IMR-90 (cell line): ENCODE data around the gene PYGM. TPM values are rescaled to one million over a fixed set of nuclear protein-coding genes. Genes with fewer than 3 reads are reported as not detected.

Experiments
- ATAC-seq: fragments of 200-7000 bp; cut with Tn5 transposase; 2 replicates; pipeline ENCODE4 v1.9.1; 2020; ENCODE audit warnings: low read depth, mild to moderate bottlenecking, moderate library complexity
- BruUV-seq: library from RNA; stranded (reverse); fragments of 400-500 nt; replicated peaks from 2 replicates; lab custom pipeline; 2021; lab: Mats Ljungman, UMichigan
- CTCF ChIA-PET: fragments of 300-600 bp; formaldehyde crosslinking; extraction: SDS; loops from one replicate; lab custom pipeline; 2021; ENCODE audit warnings: antibody characterized with exemption; lab: Yijun Ruan, JAX
- POLR2A ChIA-PET: fragments of 300-600 bp; sonication (Branson Sonifier 250); formaldehyde crosslinking; loops from one replicate; lab custom pipeline; 2022; ENCODE audit warnings: antibody characterized with exemption; ENCODE audit not compliant: unreplicated experiment; lab: Charles Lee
- DNase-seq: peaks from one replicate; pipeline ENCODE4 v3.0.0; 2013
- H2AFZ ChIP-seq: replicated peaks from 2 replicates; pipeline ENCODE3; 2013; ENCODE audit warnings: low read length, mild to moderate bottlenecking; ENCODE audit not compliant: poor library complexity
- H2AK5ac ChIP-seq: 2 replicates; pipeline ENCODE4 v1.6.1; 2013; ENCODE audit warnings: low read depth, low read length, inconsistent platforms
- H2AK9ac ChIP-seq: replicated peaks from 2 replicates; pipeline ENCODE3; 2013; ENCODE audit warnings: mild to moderate bottlenecking, low read depth, low read length, moderate library complexity; ENCODE audit not compliant: poor library complexity
- H2BK120ac ChIP-seq: 2 replicates; pipeline ENCODE4 v1.6.1; 2013; ENCODE audit warnings: low read depth, low read length, inconsistent platforms
- H2BK15ac ChIP-seq: 3 replicates; pipeline ENCODE4 v1.6.1; 2013; ENCODE audit warnings: low read depth, low read length, inconsistent platforms
- H2BK20ac ChIP-seq: 2 replicates; pipeline ENCODE4 v1.6.1; 2013; ENCODE audit warnings: low read depth, mild to moderate bottlenecking, inconsistent platforms, low read length, moderate library complexity
- H2BK5ac ChIP-seq: 2 replicates; pipeline ENCODE4 v1.6.1; 2013; ENCODE audit warnings: mild to moderate bottlenecking, low read depth, low read length, inconsistent platforms; ENCODE audit not compliant: poor library complexity, severe bottlenecking
- H3K14ac ChIP-seq: replicated peaks from 2 replicates; pipeline ENCODE4 v1.6.1; 2013; ENCODE audit warnings: low read depth, low read length, inconsistent platforms
- H3K18ac ChIP-seq: 2 replicates; pipeline ENCODE4 v1.6.1; 2013; ENCODE audit warnings: low read depth, low read length, control low read depth
- H3K23ac ChIP-seq: 2 replicates; pipeline ENCODE4 v1.6.1; 2013; ENCODE audit warnings: low read depth, low read length, inconsistent platforms
- H3K27ac ChIP-seq: 2 replicates; pipeline ENCODE4 v1.5.1; 2013; ENCODE audit warnings: mild to moderate bottlenecking, control low read depth, low read length; ENCODE audit not compliant: insufficient read depth
- H3K27me3 ChIP-seq: 2 replicates; pipeline ENCODE4 v1.6.1; 2013; ENCODE audit warnings: low read length; ENCODE audit not compliant: control insufficient read depth, insufficient read depth
- H3K36me3 ChIP-seq: 2 replicates; pipeline ENCODE4 v1.6.1; 2013; ENCODE audit warnings: low read length, mixed read lengths; ENCODE audit not compliant: control insufficient read depth, insufficient read depth
- H3K4ac ChIP-seq: 2 replicates; pipeline ENCODE4 v1.6.1; 2013; ENCODE audit warnings: low read depth, low read length, inconsistent platforms
- H3K4me1 ChIP-seq: 2 replicates; pipeline ENCODE4 v1.6.1; 2013; ENCODE audit warnings: low read length, mixed read lengths; ENCODE audit not compliant: control insufficient read depth, insufficient read depth
- H3K4me2 ChIP-seq: 2 replicates; pipeline ENCODE4 v1.6.1; 2013; ENCODE audit warnings: low read depth, mild to moderate bottlenecking, control low read depth, low read length, moderate library complexity
- H3K4me3 ChIP-seq: 2 replicates; pipeline ENCODE4 v1.5.1; 2013; ENCODE audit warnings: low read depth, mild to moderate bottlenecking, control low read depth, low read length, moderate library complexity; ENCODE audit not compliant: insufficient read depth
- H3K56ac ChIP-seq: 2 replicates; pipeline ENCODE4 v1.6.1; 2013; ENCODE audit warnings: low read length, inconsistent platforms; ENCODE audit not compliant: insufficient read depth; ENCODE audit errors: extremely low read depth
- H3K79me1 ChIP-seq, 2 experiments: 2 replicates each; pipeline ENCODE4 v1.6.1; 2013; ENCODE audit warnings: low read length in 2 of 2, inconsistent platforms in 1 of 2, low read depth in 1 of 2
- H3K9ac ChIP-seq: 2 replicates; pipeline ENCODE4 v1.6.1; 2013; ENCODE audit warnings: low read depth, low read length, control low read depth
- H3K9me1 ChIP-seq: 2 replicates; pipeline ENCODE4 v1.6.1; 2013; ENCODE audit warnings: low read length, inconsistent platforms; ENCODE audit not compliant: insufficient read depth
- H3K9me3 ChIP-seq: 2 replicates; pipeline ENCODE4 v1.6.1; 2013; ENCODE audit warnings: low read length; ENCODE audit not compliant: control insufficient read depth, insufficient read depth
- H4K20me1 ChIP-seq: 2 replicates; pipeline ENCODE4 v1.6.1; 2013; ENCODE audit warnings: low read length, inconsistent platforms; ENCODE audit not compliant: insufficient read depth
- H4K5ac ChIP-seq: 2 replicates; pipeline ENCODE4 v1.6.1; 2013; ENCODE audit warnings: mild to moderate bottlenecking, low read depth, low read length, control low read depth
- H4K8ac ChIP-seq, 2 experiments: 2 replicates each; pipeline ENCODE4 v1.6.1; 2013; ENCODE audit warnings: low read depth in 2 of 2, low read length in 2 of 2, control low read depth in 1 of 2, inconsistent platforms in 1 of 2
- H4K91ac ChIP-seq: 2 replicates; pipeline ENCODE4 v1.6.1; 2013; ENCODE audit warnings: low read depth, low read length, inconsistent platforms; ENCODE audit not compliant: insufficient read depth
- CEBPB ChIP-seq: IDR thresholded peaks from 2 replicates; pipeline ENCODE4 v1.6.1; 2012; ENCODE audit warnings: low read depth, low read length, improper control_type of control experiment
- CHD1 ChIP-seq: IDR thresholded peaks from 2 replicates; pipeline ENCODE4 v1.6.1; 2012; ENCODE audit warnings: low read depth, low read length, improper control_type of control experiment
- FOS ChIP-seq: fragments of 150-350 bp; IDR thresholded peaks from 2 replicates; pipeline ENCODE4 v1.6.1; 2016; ENCODE audit warnings: low read depth, low read length
- MAZ ChIP-seq: IDR thresholded peaks from 2 replicates; pipeline ENCODE4 v1.6.1; 2012; ENCODE audit warnings: low read depth, mild to moderate bottlenecking, low read length, improper control_type of control experiment, moderate library complexity, borderline replicate concordance
- NFE2L2 ChIP-seq: fragments of 150-350 bp; IDR thresholded peaks from 2 replicates; pipeline ENCODE4 v1.6.1; 2016; ENCODE audit warnings: low read depth, mild to moderate bottlenecking, low read length
- POLR2A ChIP-seq: IDR thresholded peaks from 2 replicates; pipeline ENCODE4 v1.6.1; 2012; ENCODE audit warnings: mild to moderate bottlenecking, low read depth, low read length
- RAD21 ChIP-seq: IDR thresholded peaks from 2 replicates; pipeline ENCODE4 v1.6.1; 2012; ENCODE audit warnings: low read length, improper control_type of control experiment
- RFX5 ChIP-seq: IDR thresholded peaks from 2 replicates; pipeline ENCODE4 v1.8.0; 2012; ENCODE audit warnings: low read depth, mild to moderate bottlenecking, low read length, moderate library complexity
- SMC3 ChIP-seq: fragments of 150-350 bp; IDR thresholded peaks from 2 replicates; pipeline ENCODE4 v1.6.1; 2016; ENCODE audit warnings: low read depth, mild to moderate bottlenecking, antibody characterized with exemption, low read length, moderate library complexity
- USF2 ChIP-seq: fragments of 150-350 bp; IDR thresholded peaks from 2 replicates; pipeline ENCODE4 v1.6.1; 2017; ENCODE audit warnings: mild to moderate bottlenecking, antibody characterized with exemption, low read length, low read depth
- WGBS, 2 experiments: methylation state at CpG; one replicate each; pipeline versions ENCODE4 v1.1.5 to v1.1.7; 2013; ENCODE audit warnings: missing lambda C conversion rate in 2 of 2; ENCODE audit not compliant: insufficient read length in 1 of 2; ENCODE audit errors: extremely low coverage in 2 of 2; 5-methylcytosine and 5-hydroxymethylcytosine counted together
- dilution Hi-C: fragments of 300-500 bp; cut with HindIII; formaldehyde crosslinking; loops from one replicate; pipeline ENCODE4 v1.14.3; 2018; ENCODE audit warnings: low sequenced_read_pairs; ENCODE audit not compliant: unreplicated experiment
- in situ Hi-C: fragments of 300-500 bp; cut with MboI; formaldehyde crosslinking; loops from 3 replicates; pipeline ENCODE4 v1.14.3; 2019; ENCODE audit warnings: low sequenced_read_pairs, inconsistent platforms, mixed read lengths
- intact Hi-C: fragments of 100-400 bp; cut with micrococcal nuclease; formaldehyde crosslinking; loops from 2 replicates; pipeline ENCODE4 v1.10.0; 2022
- polyA plus RNA-seq, 3 experiments: library from polyadenylated mRNA; depleted of rRNA; stranded (reverse); fragments of >200 nt; gene quantifications; 2 replicates each; pipeline ENCODE4 v1.2.3, GENCODE V29; 2012; ENCODE audit warnings: low replicate concordance in 1 of 3
- total RNA-seq: library from RNA; depleted of rRNA; stranded (reverse); fragments of >200 nt; gene quantifications from 2 replicates; pipeline ENCODE4 v1.2.3, GENCODE V29; 2012
- TF ChIP-seq, protein P1 (sequence below): conservative IDR thresholded peaks from 2 replicates; pipeline ENCODE4 v1.5.1; 2012; ENCODE audit warnings: mild to moderate bottlenecking, low read depth, low read length, improper control_type of control experiment

Gene PYGM
- total and polyA plus RNA-seq, 2 of the 4 experiments (the other 2 are of a cell fraction) = 0.18 to 0.21 TPM

DNA sequence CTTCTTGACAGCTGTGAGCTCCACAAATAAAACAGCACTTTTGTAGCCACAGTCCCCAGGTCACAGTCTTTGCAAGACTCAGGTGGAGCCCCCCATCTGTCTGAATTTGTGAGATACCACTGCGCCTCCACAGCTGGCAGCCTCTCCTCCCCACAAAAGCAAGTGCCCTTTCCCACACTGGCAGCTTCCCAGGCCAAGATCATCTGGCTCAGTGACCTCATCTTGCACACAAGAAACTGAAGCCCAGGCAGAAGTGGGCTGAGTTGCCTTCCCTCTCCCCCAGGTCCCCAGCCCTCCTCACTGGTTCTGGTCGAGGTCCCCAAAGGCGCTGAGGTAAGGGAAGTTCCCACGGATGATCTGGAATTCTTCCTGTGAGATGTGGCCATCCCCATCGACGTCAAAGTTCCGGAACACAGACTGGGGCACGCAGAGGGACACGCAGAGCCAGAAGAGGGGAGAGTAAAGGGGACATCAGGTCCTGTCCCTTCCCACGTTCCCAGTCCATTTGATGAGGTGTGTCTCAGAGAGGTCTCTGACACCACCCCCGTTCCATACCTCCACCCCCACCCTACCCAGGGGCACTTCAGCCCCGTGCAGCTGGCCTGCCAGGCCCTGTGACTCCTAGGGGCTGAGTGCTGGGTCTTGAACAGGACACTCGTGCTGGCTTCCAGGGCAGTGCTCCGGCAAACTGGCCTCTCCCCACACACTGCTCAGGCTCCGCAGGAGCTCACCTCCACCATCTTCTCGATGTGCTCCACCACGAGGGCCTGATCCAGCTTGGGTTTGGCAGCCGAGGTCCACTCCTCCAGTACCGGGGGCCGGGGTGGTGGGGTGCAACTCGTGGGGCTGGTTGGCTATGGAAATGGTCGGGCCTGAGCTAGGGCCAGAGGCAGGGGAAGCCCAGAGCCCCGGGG is 24.7 kb downstream of the PYGM start:
- no peaks in the 10 kb centered on the region for H3K36me3 ChIP-seq
- no peaks in the 10 kb centered on the region for H3K79me1 ChIP-seq
- H2AK9ac ChIP-seq = no peak overlapping the region
- dilution Hi-C loops (no loop called here), in situ Hi-C loops (no loop called here), intact Hi-C loops (no loop called here)
- ChIA-PET POLR2A (no interaction called here), CTCF (interaction anchor here (1.2 kb wide), 1 partner anchor 46 kb away, joined by 3 read pairs; no protein-coding TSS in a partner anchor)
- no peaks in the 10 kb centered on the region for H3K4me1 ChIP-seq
- H3K4me2 ChIP-seq = no peak overlapping the region
- no peak overlapping the region for H2BK120ac ChIP-seq
- no peak overlapping the region for H2BK15ac ChIP-seq
- no peak overlapping the region for H3K18ac ChIP-seq
- H3K27me3 ChIP-seq = peaks cover 64% of the 10 kb centered on the region
- ATAC-seq (no peak), DNase-seq (no peak)
- no peaks in the 10 kb centered on the region for H3K9me1 ChIP-seq
- H2BK5ac ChIP-seq = no peak overlapping the region
- no peak for TF ChIP-seq RAD21
- TF ChIP-seq SMC3 = no peak
- TF ChIP-seq FOS = no peak
- TF ChIP-seq CEBPB = no peak
- TF ChIP-seq RFX5 = no peak
- TF ChIP-seq CHD1 = no peak
- TF ChIP-seq NFE2L2 = no peak
- no peak for TF ChIP-seq MAZ
- no peak for TF ChIP-seq USF2
- no peak for TF ChIP-seq POLR2A
- TF ChIP-seq, protein P1, sequence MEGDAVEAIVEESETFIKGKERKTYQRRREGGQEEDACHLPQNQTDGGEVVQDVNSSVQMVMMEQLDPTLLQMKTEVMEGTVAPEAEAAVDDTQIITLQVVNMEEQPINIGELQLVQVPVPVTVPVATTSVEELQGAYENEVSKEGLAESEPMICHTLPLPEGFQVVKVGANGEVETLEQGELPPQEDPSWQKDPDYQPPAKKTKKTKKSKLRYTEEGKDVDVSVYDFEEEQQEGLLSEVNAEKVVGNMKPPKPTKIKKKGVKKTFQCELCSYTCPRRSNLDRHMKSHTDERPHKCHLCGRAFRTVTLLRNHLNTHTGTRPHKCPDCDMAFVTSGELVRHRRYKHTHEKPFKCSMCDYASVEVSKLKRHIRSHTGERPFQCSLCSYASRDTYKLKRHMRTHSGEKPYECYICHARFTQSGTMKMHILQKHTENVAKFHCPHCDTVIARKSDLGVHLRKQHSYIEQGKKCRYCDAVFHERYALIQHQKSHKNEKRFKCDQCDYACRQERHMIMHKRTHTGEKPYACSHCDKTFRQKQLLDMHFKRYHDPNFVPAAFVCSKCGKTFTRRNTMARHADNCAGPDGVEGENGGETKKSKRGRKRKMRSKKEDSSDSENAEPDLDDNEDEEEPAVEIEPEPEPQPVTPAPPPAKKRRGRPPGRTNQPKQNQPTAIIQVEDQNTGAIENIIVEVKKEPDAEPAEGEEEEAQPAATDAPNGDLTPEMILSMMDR = no peak
- no TSS peak for BruUV-seq
- WGBS, 2 experiments = 57% methylated on average over 3 of the region's 23 CpGs; no CpG with 5 or more reads in 1 of the 2 experiments
- H2BK20ac ChIP-seq = no peak overlapping the region
- no peak overlapping the region for H4K5ac ChIP-seq
- H3K9me3 ChIP-seq = no peaks in the 10 kb centered on the region
- H3K14ac ChIP-seq = no peak overlapping the region
- H3K9ac ChIP-seq = no peak overlapping the region
- H3K23ac ChIP-seq = no peak overlapping the region
- H3K27ac ChIP-seq = no peak overlapping the region
- H4K8ac ChIP-seq = no peak overlapping the region
- H2AFZ ChIP-seq = peak overlapping the region; percentile 38
- H4K20me1 ChIP-seq = no peaks in the 10 kb centered on the region
- no peak overlapping the region for H2AK5ac ChIP-seq
- no peak overlapping the region for H3K4me3 ChIP-seq
- H3K4ac ChIP-seq = no peak overlapping the region
- H3K56ac ChIP-seq = no peak overlapping the region
- no peak overlapping the region for H4K91ac ChIP-seq
